Measurements from ENCODE around the gene FCRL5.

GRCh38 chr1:157532569-157532968 is 19.7 kb downstream of the FCRL5 start:
- TF ChIP-seq CTCF (IDR thresholded peaks at IDR 0.05; ENCODE audit: insufficient read depth, low read length), result no peak
- no peak for TF ChIP-seq POLR2AphosphoS5 (IDR thresholded peaks at IDR 0.05; ENCODE audit: low read depth)
- no peak for TF ChIP-seq REST (IDR thresholded peaks at IDR 0.05; ENCODE audit: insufficient replicate concordance, low read depth)
- no peak for TF ChIP-seq GABPA (IDR thresholded peaks at IDR 0.05; ENCODE audit: low read depth)

Data from HL-60 (cell line).